Activated T-cell treated with anti-CD3 and anti-CD28 coated beads for 1 hour (primary cell): ENCODE results near the gene CDAN1.
A peak's percentile ranks its signal among the peaks of the same experiment; 100 is the strongest.
"Not testable (repeated sequence)": the region's sequence is repeated elsewhere in the genome, so short reads cannot be mapped to it uniquely, and the experiment has no call there.

ENCODE experiments used
- DNase-seq: peaks from one replicate; pipeline ENCODE4 v3.0.0-alpha.2; 2020; ENCODE audit warnings: low read depth

Gene CDAN1, protein sequence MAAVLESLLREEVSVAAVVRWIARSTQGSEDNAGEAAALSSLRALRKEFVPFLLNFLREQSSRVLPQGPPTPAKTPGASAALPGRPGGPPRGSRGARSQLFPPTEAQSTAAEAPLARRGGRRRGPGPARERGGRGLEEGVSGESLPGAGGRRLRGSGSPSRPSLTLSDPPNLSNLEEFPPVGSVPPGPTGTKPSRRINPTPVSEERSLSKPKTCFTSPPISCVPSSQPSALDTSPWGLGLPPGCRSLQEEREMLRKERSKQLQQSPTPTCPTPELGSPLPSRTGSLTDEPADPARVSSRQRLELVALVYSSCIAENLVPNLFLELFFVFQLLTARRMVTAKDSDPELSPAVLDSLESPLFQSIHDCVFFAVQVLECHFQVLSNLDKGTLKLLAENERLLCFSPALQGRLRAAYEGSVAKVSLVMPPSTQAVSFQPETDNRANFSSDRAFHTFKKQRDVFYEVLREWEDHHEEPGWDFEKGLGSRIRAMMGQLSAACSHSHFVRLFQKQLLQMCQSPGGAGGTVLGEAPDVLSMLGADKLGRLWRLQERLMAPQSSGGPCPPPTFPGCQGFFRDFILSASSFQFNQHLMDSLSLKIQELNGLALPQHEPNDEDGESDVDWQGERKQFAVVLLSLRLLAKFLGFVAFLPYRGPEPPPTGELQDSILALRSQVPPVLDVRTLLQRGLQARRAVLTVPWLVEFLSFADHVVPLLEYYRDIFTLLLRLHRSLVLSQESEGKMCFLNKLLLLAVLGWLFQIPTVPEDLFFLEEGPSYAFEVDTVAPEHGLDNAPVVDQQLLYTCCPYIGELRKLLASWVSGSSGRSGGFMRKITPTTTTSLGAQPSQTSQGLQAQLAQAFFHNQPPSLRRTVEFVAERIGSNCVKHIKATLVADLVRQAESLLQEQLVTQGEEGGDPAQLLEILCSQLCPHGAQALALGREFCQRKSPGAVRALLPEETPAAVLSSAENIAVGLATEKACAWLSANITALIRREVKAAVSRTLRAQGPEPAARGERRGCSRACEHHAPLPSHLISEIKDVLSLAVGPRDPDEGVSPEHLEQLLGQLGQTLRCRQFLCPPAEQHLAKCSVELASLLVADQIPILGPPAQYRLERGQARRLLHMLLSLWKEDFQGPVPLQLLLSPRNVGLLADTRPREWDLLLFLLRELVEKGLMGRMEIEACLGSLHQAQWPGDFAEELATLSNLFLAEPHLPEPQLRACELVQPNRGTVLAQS

DNA sequence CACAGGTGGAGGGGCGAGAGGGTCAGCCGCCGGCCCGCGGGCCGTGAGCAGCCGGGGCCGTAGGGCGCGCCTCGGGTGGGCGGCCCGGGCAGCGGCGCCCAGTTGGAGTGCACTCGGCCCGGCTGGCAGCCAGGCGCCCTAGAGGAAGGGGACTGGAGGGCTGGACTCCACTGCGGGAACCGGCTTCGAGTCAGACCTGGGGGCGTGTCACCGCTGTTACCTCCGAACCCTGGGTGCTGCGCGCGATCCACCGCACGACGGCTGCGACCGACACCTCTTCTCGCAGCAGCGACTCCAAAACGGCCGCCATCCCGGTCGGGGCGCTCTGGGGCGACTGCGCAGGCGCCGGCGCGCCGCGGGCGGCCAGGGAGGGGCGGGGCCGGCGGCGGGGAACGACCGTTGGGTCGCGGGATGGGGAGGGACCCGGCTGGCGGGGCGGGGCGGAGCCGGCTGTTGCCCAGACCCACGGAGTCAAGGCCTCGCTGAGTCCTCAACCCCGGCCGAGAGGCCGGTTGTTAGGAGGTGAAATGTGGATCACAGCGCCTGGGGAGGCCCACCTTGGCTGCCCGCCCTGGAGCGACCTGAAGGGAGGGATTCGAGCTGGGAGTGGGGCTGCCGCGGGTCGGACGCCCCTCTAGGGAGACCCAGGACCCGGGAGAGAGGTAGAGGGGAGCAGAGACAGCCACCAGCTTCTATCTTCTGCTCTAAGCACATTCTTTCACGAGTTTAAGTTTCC, at the start of gene CDAN1:
Gene CDAN1, minus strand, starts transcription at position 336 of the 736 bp plus-strand sequence. Its CDS starts 26 bp downstream, at position 310.
- peak; percentile 90 for DNase-seq

DNA sequence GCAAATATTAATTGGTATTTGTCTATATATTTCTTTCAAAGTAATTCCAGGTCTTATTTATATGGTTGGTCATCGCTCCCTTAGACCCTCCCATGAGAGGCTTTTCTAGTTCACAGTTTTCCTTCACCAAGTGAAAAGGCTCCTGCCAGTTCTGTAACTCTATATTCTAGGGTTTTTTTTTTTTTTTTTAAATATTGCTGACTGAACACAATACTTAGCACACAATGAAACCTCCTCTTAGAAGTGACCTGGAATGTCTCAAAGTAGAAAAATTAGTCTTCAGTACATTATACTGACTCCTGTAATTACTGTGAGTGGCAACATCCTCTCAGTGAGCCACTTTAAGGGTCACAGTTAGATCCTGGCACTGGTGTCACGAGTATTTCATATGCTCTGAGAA, 48.6 kb upstream of the CDAN1 start:
- DNase-seq, result no peak

DNA sequence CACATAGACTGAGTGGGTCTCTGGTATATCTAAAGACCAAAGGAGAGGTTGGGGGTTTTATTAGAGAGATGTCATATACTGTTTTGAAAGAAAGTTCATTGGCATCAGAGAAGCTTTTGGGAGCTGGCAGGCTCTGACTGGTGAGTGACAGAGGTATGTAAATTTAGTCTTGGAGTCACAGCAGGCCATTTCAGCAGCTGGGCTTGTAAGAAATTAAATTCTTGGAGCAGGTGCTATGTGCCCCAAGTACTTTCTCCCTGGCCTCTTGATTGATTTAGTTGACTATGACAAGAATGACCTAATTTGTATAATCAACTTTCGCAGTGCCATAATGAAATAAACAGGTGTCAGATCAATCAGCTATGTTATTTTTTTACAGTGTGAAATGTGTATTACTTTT, 47.8 kb upstream of the CDAN1 start:
- no peak for DNase-seq

DNA sequence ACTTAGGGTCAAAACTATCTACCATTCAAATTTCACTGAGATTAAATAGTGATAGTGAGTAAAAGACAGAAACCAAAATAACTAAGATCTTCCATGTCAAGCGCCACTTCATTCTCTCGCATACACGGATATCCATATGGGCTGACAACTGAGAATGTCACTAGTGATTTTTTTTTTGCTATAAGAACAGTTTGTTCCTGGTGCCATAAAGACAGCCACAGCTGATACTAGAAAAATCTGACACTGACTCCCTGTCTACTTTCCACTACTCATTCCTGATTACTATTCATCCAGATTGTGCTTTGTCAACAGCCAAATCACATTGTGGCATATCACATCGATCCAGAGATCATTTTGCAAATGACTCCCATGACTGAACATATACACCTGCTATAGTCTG, 45.8 kb upstream of the CDAN1 start:
- DNase-seq, result no peak

DNA sequence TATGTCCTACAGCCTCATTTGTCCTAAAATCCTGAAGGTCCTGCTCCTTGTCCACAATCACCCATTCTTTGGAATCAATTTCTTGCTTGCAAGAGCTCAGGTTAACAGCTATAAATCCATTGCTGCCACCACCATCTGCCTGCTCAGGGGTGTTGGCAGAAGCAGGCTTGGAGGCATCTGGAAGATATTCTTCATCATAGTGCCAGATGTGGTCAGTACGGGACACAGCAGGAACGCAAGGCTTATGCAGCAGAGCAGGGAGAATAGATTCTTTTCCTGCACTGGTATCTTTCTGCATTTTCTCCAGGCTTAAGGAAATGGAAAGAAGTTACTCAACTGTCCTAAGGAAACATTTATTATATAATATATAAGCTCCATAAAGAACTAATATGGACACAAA, 38.5 kb upstream of the CDAN1 start:
- no peak for DNase-seq

DNA sequence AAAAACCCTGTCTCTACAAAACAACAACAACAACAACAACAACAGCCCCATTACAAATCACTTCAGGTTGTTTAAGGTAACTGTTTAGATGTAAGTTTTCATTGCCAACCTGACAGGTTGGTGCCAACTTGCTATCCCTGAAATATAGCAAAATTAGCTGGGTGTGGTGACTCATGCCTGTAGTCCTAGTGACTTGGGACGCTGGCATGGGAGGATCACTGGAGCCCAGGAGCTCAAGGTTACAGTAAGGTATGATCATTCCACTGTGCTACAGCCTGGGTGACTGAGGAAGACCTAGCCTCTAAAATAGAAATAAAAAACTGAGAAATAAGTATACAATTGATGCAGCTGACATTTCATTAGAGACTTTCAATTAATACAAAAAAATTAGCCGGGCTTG, 36.0 kb upstream of the CDAN1 start:
- no peak for DNase-seq

DNA sequence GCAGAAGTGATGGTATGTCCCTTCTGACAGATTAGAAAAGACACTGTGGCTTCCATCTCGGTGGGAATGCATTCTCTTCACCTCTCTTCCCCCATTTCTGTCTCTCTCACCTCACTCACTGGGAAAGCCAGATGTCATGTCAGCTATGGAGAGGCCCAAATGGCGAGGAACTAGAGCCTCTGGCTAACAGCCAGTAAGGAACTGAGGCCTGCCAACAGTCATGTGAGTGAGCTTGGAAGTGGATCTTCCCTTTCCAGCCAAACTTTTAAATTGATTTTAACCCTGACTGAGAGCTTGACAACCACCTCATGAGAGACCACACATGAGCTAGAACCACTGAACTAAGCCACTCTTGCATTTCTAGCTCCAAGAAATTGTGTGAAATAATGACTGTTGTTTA, 35.2 kb upstream of the CDAN1 start:
- no peak for DNase-seq

DNA sequence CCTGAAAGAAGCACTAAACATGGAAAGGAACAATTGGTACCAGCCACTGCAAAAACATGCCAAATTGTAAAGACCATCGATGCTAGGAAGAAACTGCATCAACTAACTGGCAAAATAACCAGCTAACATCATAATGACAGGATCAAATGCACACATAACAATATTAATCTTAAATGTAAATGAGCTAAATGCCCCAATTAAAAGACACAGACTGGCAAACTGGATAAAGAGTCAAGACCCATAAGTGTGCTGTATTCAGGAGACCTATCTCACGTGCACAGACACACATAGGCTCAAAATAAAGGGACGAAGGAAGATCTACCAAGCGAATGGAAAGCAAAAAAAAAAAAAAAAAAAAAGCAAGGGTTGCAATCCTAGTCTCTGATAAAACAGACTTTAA, 29.2 kb upstream of the CDAN1 start:
- not testable (repeated sequence) for DNase-seq

DNA sequence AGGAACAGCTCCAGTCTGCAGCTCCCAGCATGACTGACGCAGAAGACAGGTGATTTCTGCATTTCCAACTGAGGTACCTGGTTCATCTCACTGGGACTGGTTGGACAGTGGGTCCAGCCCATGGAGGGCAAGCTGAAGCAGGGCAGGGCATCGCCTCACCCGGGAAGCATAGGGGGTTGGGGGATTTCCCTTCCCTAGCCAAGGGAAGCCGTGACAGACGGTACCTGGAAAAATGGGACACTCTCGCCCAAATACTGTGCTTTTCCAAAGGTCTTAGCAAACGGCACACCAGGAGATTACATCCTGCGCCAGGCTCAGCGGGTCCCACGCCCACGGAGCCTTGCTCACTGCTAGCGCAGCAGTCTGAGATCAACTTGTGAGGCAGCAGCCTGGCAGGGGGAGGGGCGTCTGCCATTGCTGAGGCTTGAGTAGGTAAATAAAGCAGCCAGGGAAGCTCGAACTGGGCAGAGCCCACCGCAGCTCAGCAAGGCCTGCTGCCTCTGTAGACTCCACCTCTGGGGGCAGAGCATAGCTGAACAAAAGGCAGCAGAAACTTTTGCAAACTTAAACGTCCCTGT, 27.3 kb upstream of the CDAN1 start:
- not testable (repeated sequence) for DNase-seq

DNA sequence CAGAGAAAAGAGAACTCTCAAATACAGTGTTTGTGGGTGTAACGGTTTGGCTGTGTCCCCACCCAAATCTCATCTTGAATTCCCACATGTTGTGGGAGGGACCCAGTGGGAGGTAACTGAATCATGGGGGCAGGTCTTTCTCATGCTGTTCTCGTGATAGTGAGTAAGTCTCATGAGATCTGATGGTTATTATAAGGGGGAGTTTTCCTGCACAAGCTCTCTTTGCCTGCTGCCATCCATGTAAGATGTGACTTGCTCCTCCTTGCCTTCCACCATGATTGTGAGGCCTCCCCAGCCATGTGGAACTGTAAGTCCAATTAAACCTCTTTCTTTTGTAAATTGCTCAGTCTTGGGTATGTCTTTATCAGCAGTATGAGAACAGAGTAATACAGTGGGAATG, 24.9 kb upstream of the CDAN1 start:
- DNase-seq, result not testable (repeated sequence)

DNA sequence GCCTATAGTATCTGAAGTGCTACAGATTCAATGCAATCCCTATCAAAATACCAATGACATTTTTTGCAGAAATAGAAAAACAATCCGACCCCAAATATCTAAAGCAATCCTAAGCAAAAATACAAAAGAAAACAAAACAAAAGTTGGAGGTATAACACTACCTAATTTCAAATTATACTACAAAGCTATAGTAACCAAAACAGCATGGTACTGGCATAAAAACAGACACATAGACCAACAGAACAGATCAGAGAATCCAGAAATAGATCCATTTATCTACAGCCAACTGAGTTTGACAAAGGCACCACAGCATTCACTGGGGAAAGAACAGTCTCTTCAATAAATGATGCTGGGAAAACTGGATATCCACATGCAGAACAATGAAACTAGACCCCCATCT, 23.8 kb upstream of the CDAN1 start:
- no peak for DNase-seq

DNA sequence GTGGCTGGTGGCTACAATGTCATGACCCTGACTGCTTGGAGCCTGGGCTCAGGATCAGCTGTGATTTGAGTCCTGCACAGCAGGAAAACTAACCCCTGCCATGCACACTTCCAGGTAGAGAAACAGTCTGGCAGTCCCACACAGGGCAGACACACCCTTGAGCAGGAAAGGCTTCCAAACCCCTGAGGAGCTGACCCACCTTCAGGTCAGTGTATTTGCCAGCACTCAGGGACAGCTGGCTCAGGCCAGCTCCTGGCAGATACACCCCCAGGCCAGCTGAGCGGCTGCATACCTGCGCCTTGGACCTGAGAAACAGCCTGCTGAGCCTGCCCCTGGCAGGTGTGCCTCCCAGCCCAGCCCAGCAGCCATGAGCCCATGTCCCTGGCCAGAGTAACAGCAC, 22.2 kb upstream of the CDAN1 start:
- no peak for DNase-seq

DNA sequence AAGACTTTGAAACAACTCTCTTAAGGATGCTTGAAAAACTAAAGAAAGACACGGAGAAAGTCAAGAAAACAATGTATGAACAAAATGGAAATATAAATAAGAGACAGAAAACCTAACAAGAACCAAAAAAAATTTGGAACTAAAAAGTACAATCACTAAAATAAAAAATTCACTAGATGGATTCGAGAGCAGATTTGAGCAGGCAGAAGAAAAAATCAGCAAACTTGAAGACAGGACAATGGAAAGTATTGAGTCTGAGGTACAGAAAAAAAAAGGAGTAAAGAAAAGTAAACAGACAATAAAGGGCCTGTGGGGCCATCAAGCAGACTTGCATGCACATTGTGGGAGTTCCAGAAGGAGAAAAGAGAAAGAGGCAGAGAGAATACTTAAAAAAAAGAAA, 13.4 kb upstream of the CDAN1 start:
- no peak for DNase-seq

DNA sequence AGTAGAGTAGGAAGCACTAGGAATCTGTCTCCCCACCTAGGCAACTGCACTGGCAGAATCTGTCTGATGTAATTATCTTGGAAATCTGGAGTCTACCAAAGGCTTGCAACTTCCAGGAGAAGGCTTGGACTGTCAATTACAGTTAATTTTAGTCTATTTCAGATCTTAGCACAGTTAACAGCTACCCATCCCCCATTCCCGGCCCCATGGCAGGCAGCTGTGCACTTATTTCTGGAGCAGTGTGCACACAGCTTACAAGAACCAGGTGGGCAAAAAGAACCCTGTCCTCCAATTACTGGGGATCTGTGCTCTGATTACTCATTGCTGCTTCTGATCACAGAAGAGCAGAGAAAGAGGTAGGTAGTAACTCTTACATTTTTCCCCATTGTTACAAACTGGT, 12.3 kb upstream of the CDAN1 start:
- no peak for DNase-seq

DNA sequence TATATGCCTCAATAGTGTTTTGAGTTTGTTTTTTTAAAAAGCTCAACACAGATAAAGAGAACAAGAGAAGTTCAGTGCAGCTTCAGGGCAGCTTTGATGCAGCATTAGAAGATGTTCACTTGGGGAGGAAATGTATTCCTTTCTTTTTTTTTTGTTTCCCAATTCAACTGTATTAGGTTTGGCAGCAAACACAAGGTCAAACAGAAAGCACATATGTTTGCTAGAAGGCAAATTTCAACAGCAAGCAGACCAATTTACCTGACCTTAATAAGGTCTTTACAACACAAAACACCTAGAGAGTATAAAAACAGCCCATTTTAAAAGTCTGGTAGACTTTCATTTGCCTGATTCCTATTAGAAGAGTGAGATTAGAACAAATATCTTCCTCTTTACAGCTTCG, 7.3 kb upstream of the CDAN1 start:
- DNase-seq, result no peak

DNA sequence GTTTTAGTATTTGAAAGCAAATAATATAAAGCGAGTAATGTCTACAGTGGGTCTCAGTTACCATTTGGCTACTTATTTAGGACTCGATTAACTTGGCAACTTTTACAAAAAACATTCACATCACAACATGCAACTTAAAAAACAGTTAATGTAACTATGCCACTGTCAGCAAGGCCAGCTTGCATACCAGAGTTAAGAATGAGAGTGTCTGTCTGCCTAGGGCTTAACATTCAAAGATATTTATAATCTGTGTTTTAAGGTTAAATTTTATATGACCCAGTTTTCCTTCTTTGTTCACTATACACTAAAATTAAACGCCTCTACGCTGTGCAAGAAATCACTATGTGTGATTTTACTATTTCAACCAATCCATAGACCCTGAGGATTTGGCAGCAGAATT, 5.2 kb upstream of the CDAN1 start:
- no peak for DNase-seq

DNA sequence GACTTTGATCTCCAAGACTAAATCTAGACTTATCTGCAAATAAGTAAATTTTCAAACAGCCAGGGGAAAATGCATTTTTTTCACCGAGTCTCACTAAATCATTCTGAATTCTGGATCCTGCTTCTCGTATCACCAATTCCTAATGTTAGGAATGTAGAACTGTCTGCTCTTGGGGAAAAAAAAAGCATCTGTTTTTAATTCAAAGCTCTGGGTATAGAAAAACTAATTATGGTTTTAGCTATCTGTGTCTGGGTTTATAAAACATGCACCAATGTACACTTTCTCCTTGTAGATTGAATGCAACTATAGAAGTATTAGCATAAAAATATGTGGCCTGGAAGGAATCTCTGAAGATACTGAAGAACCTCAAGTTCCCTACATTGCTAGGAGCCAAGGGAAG, 4.8 kb upstream of the CDAN1 start:
- DNase-seq, result no peak

DNA sequence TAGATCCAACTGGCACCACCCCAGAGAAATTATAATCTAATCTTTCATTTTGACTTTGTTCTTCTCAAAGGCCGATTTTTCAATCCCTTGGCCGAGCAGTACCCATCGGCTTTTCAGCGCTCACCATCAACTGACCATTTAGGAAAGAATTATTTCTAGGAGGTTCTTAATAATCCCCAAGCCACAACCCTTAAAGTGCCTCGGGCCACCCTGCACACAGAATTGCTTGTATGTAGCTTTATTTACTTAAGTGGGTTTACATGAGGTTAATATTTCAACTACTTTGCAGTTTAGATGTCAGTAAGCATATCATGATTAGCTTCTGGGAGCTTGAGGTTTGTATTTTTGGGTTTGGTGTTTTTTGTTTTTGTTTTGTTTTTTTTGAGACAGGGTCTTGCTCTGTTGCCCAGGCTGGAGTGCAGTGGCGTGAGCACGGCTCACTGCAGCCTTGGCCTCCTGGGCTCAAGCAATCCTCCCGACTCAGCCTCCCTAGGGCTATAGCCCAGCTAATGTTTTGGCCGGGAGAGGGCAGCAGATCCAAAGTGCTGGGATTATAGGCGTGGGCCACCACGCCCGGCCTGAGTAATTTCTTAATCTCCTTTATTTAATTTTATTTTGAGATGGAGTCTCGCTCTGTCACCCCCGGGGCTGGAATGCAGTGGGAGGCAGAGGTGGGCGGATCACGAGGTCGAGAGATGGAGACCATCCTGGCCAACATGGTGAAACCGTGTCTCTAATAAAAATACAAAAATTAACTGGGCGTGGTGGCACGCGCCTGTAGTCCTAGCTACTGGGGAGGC, 801 bp upstream of the CDAN1 start:
- DNase-seq, result no peak

DNA sequence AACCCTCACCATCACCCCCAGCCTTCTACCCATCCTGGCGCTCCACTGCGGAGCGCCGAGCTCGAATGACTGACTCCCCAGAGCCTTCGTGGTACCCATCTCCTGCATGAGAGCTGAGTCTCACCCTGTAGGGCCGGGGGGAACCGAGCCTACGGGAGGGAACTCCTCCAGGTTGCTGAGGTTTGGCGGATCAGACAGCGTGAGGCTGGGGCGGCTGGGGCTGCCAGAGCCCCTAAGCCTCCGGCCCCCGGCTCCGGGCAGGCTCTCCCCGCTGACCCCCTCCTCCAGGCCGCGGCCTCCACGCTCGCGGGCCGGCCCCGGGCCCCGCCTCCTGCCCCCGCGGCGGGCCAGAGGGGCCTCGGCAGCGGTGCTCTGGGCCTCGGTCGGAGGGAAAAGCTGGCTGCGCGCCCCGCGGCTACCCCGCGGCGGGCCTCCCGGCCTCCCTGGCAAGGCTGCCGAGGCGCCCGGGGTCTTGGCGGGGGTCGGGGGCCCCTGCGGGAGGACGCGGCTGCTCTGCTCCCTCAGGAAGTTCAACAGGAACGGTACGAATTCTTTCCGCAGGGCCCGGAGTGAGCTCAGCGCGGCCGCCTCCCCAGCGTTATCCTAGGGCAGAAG, 643 bp downstream of the CDAN1 start:
- peak; percentile 8 for DNase-seq
